Activated CD4-positive, alpha-beta T cell treated with anti-CD3 and anti-CD28 coated beads, Interleukin-2, amount 10 ng/mL, durations not matched to agents 24 days and 14 days (primary cell): ENCODE data around the gene SHQ1. TPM values are rescaled to one million over a fixed set of nuclear protein-coding genes. Genes with fewer than 3 reads are reported as not detected.

Experiments used
- DNase-seq: peaks from one replicate; pipeline ENCODE4 v3.0.0; 2022
- H3K27ac Mint-ChIP-seq: one replicate; pipeline ENCODE4 v1.8.0; 2022; ENCODE audit warnings: mild to moderate bottlenecking, mixed read lengths
- H3K27me3 Mint-ChIP-seq: one replicate; pipeline ENCODE4 v1.8.0; 2022; ENCODE audit warnings: mixed read lengths
- H3K36me3 Mint-ChIP-seq: one replicate; pipeline ENCODE4 v1.8.0; 2022; ENCODE audit warnings: low read depth, mild to moderate bottlenecking, mixed read lengths
- H3K4me1 Mint-ChIP-seq: one replicate; pipeline ENCODE4 v1.8.0; 2021; ENCODE audit warnings: mixed read lengths
- H3K4me3 Mint-ChIP-seq: one replicate; pipeline ENCODE4 v1.8.0; 2022; ENCODE audit warnings: mild to moderate bottlenecking, moderate library complexity, mixed read lengths
- H3K9me3 Mint-ChIP-seq: one replicate; pipeline ENCODE4 v1.8.0; 2021; ENCODE audit warnings: mixed read lengths
- intact Hi-C: fragments of 100-400 bp; cut with micrococcal nuclease; formaldehyde crosslinking; loops from one replicate; pipeline ENCODE4 v1.15.1; 2023
- total RNA-seq: library from RNA; stranded (reverse); gene quantifications from 2 replicates; pipeline ENCODE4 v1.2.3, GENCODE V29; 2022

SHQ1 gene
- total RNA-seq, 1 donor from 2014 or later: 46.8 TPM

DNA sequence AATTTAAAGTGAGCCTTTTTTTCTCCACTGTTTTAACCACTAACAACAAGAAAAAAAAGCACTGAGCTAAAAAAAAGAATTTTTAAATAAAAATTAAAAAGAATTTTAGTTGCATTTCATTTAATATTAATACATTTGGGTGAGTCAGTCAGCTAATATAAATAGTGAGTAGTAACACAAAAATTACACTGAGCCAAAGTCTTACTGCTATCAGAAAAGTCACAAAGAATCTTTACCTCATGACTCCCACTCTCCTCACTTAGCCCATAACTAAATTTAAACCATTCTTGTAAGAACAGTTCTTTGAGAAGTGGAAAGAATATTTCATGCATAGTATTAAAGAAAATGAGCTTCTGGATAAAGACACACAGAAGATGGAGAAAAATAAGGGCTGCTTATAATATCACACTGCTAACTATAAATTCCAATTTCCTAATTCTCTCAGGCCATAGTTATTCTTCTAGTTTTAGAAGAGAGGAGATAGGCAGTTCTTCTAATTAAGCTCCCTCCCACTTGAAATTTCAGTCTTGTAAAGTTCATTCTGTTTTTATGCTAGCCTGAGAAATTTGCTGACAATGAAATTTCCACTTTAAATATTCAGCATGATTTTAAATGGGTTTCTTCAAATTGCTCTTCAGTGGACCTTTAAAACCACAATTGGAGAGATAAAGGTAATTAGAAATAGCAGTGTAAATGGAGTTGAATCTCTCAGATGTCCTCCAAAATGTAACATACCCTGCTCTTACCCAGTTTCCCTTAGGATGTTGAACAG lies 17.6 kb downstream of the SHQ1 start:
- H3K4me3 Mint-ChIP-seq: no peak overlapping the region
- intact Hi-C loops: no loop called here
- H3K4me1 Mint-ChIP-seq: peaks cover 7% of the 10 kb centered on the region
- H3K9me3 Mint-ChIP-seq: no peaks in the 10 kb centered on the region
- peaks cover 48% of the 10 kb centered on the region for H3K36me3 Mint-ChIP-seq
- H3K27ac Mint-ChIP-seq: no peak overlapping the region
- no peak for DNase-seq
- H3K27me3 Mint-ChIP-seq: no peaks in the 10 kb centered on the region

DNA sequence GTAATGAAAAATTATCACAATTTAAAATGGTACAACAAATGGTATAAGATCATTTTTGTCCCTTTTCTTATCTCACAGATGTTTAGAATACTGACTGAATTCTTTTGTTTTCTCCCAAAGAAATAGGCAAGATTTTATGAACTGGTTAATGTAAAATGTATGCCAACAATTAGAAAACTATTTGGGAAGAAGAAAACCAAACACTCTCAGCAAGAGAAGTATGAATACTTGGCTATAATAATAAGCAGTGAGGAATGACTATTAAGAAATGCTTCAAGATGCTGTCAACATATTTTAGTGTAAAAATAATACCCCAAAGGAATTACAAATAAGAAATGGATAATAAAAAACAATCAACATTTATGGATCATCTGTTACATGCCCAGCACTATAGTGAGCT lies 18.5 kb downstream of the SHQ1 start:
- DNase-seq: no peak
- Mint-ChIP-seq H3K36me3 (peaks cover 41% of the 10 kb centered on the region), H3K9me3 (no peaks in the 10 kb centered on the region), H3K4me1 (peaks cover 7% of the 10 kb centered on the region), H3K27ac (no peak overlapping the region), H3K27me3 (no peaks in the 10 kb centered on the region), H3K4me3 (no peak overlapping the region)
- intact Hi-C loops: loop anchor here (10.0 kb wide), 1 partner anchor 875 kb away; no protein-coding TSS in a partner anchor

DNA sequence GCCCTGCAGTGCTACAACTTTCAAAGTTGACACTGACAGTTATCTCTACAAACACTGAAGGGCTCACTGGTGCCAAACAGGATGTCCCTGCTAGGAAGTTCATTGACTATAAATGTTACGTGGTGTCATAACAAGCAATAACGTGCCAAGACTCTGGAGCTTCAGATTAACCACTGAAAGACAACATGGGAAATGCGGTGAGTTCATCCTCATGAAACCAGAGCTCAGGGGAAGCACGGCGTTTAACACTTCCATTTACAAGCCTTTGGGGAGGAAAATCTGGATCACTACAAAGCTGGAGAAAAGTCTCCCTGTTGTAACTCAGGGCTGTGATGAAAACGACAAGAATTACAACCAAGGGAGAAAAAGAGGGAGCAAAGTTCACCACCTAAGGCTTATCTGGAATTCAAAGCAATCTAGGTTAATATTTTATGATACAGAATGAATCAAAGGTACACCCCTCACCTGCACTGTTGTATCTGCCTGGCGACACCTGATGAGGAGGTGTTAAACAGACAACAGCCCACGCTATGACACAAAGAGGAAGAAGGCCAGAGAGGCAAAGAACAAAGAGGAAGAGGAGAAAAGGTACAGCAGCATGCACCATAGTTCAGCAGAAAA lies 27.0 kb downstream of the SHQ1 start:
- H3K4me1 Mint-ChIP-seq: peaks cover 19% of the 10 kb centered on the region
- H3K9me3 Mint-ChIP-seq: no peaks in the 10 kb centered on the region
- DNase-seq: peak; percentile 76
- H3K27ac Mint-ChIP-seq: no peak overlapping the region
- H3K4me3 Mint-ChIP-seq: no peak overlapping the region
- intact Hi-C loops: loop anchor here (1.0 to 10.0 kb wide), 11 partner anchors 28 to 1109 kb away; partner anchors contain the start of gene SHQ1
- H3K27me3 Mint-ChIP-seq: no peaks in the 10 kb centered on the region
- peaks cover 10% of the 10 kb centered on the region for H3K36me3 Mint-ChIP-seq

DNA sequence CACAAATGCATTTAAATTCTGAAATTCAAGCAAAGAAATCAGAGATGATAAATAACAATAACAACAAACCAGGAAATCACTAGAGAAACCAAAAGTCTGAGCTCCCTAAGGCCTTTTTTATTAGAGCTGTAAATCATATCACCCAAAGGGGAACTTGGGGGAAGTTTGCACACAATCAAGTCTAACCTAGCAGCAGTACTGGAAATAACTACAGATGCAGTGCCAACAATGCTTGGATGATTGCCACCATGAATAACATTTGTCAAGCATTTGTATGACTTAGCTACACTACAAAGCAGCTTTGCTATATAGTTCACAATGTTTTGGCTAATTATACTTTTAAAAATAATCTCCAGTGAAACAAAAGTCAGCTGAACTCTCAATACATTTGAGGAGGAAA lies 27.8 kb downstream of the SHQ1 start:
- no peak overlapping the region for H3K27ac Mint-ChIP-seq
- intact Hi-C loops: loop anchor here (2.0 to 10.0 kb wide), 8 partner anchors 28 to 1108 kb away; partner anchors contain the start of gene SHQ1
- H3K4me1 Mint-ChIP-seq: peaks cover 22% of the 10 kb centered on the region
- DNase-seq: no peak
- H3K36me3 Mint-ChIP-seq: peaks cover 15% of the 10 kb centered on the region
- H3K9me3 Mint-ChIP-seq: no peaks in the 10 kb centered on the region
- no peak overlapping the region for H3K4me3 Mint-ChIP-seq
- no peaks in the 10 kb centered on the region for H3K27me3 Mint-ChIP-seq

DNA sequence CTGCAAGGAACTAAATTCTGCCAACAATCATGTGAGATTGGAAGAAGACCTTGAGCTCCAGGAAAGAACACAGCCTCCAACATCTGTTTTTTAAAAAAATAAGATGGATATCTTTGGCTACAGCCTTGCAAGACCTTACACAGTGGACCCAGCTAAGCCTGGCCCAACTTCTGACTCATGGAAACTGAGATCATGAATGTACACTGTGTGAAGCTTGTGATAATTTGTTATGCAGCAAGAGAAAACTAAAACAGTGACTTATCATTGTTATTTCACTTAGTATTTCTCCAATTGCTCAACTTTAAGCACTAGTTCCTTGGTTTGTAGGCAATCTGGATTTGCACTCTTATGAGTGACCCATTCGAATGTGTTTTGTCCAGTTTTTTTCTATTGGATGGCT lies 29.3 kb downstream of the SHQ1 start:
- no peak for DNase-seq

DNA sequence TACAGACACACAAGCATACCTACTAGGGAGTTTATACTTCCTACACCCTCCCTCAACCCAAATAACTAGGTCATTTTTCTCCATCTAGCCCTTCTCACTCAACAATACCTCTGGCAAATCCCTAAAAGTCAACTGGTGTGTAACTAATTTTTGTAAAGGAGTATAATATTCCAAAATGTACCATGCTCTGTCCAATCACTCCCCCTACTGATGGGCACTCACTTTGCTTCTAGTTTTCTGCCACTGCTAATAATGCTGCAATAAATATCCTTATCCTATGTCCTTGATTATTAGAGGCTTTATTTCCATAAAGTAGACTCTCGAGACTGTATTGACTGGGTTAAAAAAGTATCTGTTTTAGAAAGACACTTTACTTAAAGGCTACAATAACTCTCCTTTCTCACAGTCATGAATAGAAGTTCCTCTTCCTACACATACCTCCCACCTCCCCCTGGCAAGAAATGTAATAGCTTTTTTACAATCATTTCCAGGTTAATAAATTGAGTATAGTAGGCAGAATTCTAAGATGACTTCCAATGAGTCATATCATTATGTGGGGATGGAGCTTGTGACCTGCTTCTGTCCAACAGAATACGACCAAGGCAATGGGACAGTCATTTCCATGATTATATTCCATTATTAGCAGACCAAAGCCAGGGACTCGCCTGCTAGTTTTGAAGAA lies 30.0 kb downstream of the SHQ1 start:
- Mint-ChIP-seq H3K4me3 (no peak overlapping the region), H3K36me3 (peaks cover 24% of the 10 kb centered on the region), H3K27ac (peak overlapping the region; percentile 18), H3K9me3 (no peaks in the 10 kb centered on the region), H3K4me1 (peaks cover 22% of the 10 kb centered on the region), H3K27me3 (no peaks in the 10 kb centered on the region)
- intact Hi-C loops: loop anchor here (5.0 kb wide), 2 partner anchors 391 to 551 kb away; no protein-coding TSS in a partner anchor
- no peak for DNase-seq

More for the DNA sequence above, 29.3 kb downstream of the SHQ1 start:
- Mint-ChIP-seq H3K27ac (peak overlapping the region; percentile 18), H3K4me1 (peaks cover 22% of the 10 kb centered on the region), H3K27me3 (no peaks in the 10 kb centered on the region), H3K4me3 (no peak overlapping the region), H3K9me3 (no peaks in the 10 kb centered on the region), H3K36me3 (peaks cover 21% of the 10 kb centered on the region)
- intact Hi-C loops: loop anchor here (5.0 kb wide), 2 partner anchors 392 to 552 kb away; no protein-coding TSS in a partner anchor

DNA sequence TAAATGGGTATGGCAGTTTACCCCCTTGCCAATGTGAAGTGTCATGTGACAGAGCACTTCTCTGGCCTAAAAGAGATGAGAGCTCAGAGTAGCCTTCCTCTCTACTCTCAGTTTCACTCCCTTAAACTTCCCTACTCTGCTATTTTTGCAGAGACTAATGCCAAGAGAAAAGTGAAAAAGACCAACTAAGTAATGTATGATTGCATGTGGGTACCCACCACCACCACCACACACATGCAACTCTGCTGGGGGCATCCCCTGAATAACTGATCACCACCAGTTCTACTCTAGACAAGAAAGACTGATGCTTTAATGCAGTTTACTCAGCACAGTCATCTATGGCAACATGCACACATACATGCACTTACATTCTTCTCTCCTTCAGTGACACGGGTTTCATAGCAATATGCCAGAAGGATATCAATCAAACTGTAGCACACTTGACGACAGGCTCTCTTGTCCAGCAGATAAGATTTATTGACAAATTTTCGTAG lies 31.3 kb downstream of the SHQ1 start:
- peak overlapping the region; percentile 1 for H3K27ac Mint-ChIP-seq
- intact Hi-C loops: loop anchor here (5.0 kb wide), 2 partner anchors 390 to 550 kb away; no protein-coding TSS in a partner anchor
- DNase-seq: no peak
- H3K27me3 Mint-ChIP-seq: no peaks in the 10 kb centered on the region
- H3K4me1 Mint-ChIP-seq: peaks cover 22% of the 10 kb centered on the region
- no peak overlapping the region for H3K4me3 Mint-ChIP-seq
- H3K36me3 Mint-ChIP-seq: peaks cover 31% of the 10 kb centered on the region
- H3K9me3 Mint-ChIP-seq: no peaks in the 10 kb centered on the region

DNA sequence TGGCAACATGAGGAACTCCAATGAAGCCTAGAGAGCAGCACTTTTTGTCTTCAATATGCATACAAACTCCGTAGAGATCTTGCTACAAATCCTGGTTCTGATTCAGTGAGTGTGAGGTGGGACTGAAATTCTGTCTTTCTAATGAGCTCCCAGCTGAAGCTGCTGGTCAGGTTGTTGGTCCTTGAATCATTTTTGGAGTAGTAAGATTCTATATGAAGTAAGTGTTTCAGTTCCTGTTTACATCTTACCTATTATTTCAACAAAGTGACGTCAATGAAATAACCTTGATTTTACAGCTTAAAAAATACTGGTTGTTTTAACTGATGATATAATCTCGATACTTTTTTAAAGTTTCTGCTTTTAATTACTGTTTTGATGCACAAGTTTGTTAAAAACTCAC lies 33.9 kb downstream of the SHQ1 start:
- Mint-ChIP-seq H3K27me3 (no peaks in the 10 kb centered on the region), H3K4me1 (peaks cover 23% of the 10 kb centered on the region), H3K4me3 (no peak overlapping the region), H3K36me3 (peaks cover 40% of the 10 kb centered on the region), H3K27ac (no peak overlapping the region), H3K9me3 (no peaks in the 10 kb centered on the region)
- intact Hi-C loops: no loop called here
- no peak for DNase-seq

DNA sequence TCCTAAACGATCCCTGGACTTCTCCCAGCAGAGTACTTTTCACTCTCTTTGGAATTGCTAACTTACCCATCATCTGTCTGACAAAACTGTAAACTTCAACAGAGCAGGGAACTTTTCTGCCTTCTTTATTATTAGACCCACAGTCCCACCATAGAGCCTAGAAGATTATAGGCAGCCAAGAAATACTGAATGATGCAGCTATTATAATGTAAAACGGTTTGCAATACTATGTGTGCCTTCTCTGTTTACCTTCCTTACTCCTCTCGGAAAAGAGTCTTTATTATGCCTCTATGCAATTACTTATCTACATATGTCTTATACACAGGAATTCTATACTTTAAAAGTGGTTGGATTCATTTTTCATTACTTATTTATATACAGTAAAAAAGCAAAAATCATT lies 36.0 kb downstream of the SHQ1 start:
- no peak overlapping the region for H3K4me3 Mint-ChIP-seq
- no peak for DNase-seq
- no peak overlapping the region for H3K27ac Mint-ChIP-seq
- no peaks in the 10 kb centered on the region for H3K27me3 Mint-ChIP-seq
- intact Hi-C loops: no loop called here
- H3K9me3 Mint-ChIP-seq: no peaks in the 10 kb centered on the region
- H3K36me3 Mint-ChIP-seq: peaks cover 41% of the 10 kb centered on the region
- peaks cover 13% of the 10 kb centered on the region for H3K4me1 Mint-ChIP-seq

DNA sequence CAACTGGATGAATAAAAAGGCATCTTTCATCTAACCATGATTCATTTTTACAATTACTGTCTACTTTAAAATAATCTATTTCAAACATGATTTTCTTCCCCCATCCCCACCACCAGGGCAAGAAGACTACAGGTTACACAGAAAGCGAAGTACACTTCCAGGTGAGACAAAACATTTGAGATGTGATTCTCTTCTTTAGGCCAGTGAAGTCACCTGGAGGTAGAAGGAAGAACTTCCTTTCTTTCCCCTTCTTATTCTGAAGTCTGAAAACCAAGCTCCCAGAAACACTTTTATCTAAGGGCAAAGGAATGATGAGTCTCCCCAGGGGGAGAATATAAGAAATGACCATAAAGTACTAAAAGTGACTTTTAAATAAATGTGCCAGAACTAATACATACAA lies 36.7 kb downstream of the SHQ1 start:
- Mint-ChIP-seq H3K27ac (no peak overlapping the region), H3K4me3 (no peak overlapping the region), H3K4me1 (peaks cover 8% of the 10 kb centered on the region), H3K27me3 (no peaks in the 10 kb centered on the region), H3K9me3 (no peaks in the 10 kb centered on the region), H3K36me3 (peaks cover 36% of the 10 kb centered on the region)
- no peak for DNase-seq
- intact Hi-C loops: no loop called here

DNA sequence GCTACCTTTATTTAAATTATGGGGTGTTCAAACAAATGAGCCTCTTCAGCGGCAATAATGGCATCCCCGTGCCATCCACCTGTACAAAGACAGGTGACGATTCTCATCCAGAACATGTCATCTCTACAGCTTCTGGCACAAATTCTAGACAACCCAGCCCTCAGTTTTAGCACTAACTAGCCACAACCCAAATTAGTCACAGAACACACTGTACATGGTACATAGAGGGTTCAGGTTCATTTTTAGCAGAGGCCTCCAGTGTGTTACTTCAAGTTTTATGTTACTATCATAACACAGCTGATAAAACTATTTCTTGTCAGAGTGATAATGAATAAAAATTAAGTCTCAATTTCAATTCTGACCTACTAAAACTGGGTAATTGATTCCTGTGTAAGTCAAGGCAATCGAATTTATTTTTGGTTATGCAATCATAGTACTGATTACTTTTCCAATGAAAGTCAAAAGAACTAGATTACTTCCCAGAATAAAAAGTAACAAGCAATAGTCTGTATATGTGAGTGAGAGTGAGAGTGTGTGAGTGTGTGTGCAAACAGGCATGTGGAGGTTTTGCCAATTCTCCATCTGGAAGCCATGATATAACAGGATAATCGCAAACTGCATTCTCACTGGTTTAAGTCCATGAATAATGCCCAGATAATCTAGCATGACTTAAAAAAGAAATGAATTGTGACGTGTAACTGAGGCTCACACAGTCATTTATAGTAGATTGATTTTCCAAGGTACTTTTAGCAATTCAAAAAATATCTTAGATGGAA lies 37.4 kb downstream of the SHQ1 start:
- intact Hi-C loops: no loop called here
- no peak overlapping the region for H3K27ac Mint-ChIP-seq
- H3K4me3 Mint-ChIP-seq: no peak overlapping the region
- H3K27me3 Mint-ChIP-seq: no peaks in the 10 kb centered on the region
- DNase-seq: no peak
- peaks cover 6% of the 10 kb centered on the region for H3K4me1 Mint-ChIP-seq
- H3K36me3 Mint-ChIP-seq: peaks cover 31% of the 10 kb centered on the region
- no peaks in the 10 kb centered on the region for H3K9me3 Mint-ChIP-seq

DNA sequence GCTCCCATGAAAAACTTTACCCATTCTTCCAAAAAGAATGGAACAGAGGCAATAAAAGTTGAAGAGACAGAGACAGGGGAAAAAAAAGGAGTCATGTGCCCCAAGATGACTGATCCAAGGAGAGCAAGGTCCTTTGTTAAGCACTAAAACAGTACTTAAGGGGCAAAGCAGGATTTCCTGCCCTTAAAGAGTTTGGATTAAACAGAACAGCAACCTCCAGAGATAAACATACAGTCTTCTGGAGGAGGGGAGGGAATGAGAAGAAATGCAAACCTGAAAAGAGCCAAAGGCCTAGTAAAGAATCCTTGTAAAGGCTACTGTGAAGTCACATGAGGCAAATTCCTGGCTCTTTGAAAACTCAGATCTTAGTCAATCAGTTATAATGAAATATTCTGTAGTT lies 38.2 kb downstream of the SHQ1 start:
- no peak overlapping the region for H3K4me3 Mint-ChIP-seq
- H3K4me1 Mint-ChIP-seq: peaks cover 4% of the 10 kb centered on the region
- H3K36me3 Mint-ChIP-seq: peaks cover 25% of the 10 kb centered on the region
- no peak for DNase-seq
- no peaks in the 10 kb centered on the region for H3K9me3 Mint-ChIP-seq
- no peaks in the 10 kb centered on the region for H3K27me3 Mint-ChIP-seq
- intact Hi-C loops: no loop called here
- no peak overlapping the region for H3K27ac Mint-ChIP-seq

DNA sequence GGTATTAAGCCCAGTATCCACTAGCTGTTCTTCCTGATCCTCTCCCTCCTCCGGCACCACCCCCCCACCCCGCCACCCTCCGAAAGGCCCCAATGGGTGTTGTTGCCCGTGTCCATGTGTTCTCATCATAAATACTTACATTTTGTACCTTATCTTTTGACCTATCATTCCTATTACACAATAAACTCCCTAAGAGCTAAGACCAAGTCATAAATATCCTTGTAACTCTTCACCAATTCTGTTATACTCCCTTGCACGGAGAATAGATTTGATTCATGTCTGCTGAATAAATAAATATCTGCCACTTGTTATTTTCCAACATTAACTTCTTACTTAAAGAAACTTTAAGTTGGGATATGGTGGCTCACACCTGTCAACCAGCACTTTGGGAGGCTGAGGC lies 43.9 kb downstream of the SHQ1 start:
- H3K27ac Mint-ChIP-seq: no peak overlapping the region
- no peaks in the 10 kb centered on the region for H3K27me3 Mint-ChIP-seq
- H3K9me3 Mint-ChIP-seq: no peaks in the 10 kb centered on the region
- no peak for DNase-seq
- intact Hi-C loops: loop anchor here (5.0 kb wide), 1 partner anchor 47 kb away; no protein-coding TSS in a partner anchor
- H3K4me1 Mint-ChIP-seq: peaks cover 7% of the 10 kb centered on the region
- H3K4me3 Mint-ChIP-seq: no peak overlapping the region
- peaks cover 16% of the 10 kb centered on the region for H3K36me3 Mint-ChIP-seq
